ENCODE data around the gene PWWP2B.
A peak's percentile ranks its signal among the peaks of the same experiment; 100 is the strongest.

The PWWP2B gene

DNA sequence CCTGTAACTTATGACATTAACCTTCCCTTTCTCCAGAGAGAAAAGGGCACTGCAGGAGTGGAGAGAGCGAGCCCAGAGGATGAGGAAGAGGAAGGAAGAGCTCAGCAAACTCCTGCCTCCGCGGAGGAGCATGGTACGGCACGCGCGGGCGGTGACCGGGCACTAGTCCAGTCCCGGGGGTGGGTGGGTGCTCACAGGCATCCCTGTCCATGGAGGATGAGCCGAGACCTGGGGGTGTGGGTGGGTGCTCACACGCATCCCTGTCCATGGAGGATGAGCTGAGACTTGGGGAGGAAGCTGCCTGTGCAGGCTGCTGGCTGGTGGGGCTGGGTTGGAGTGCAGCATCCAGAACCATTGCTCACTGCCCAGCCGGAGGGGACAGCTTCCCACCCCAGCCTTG, 41.2 kb upstream of the PWWP2B start:
- DNase-seq (ENCODE audit: low read depth, low spot score) = no peak
- TF ChIP-seq, protein P1, sequence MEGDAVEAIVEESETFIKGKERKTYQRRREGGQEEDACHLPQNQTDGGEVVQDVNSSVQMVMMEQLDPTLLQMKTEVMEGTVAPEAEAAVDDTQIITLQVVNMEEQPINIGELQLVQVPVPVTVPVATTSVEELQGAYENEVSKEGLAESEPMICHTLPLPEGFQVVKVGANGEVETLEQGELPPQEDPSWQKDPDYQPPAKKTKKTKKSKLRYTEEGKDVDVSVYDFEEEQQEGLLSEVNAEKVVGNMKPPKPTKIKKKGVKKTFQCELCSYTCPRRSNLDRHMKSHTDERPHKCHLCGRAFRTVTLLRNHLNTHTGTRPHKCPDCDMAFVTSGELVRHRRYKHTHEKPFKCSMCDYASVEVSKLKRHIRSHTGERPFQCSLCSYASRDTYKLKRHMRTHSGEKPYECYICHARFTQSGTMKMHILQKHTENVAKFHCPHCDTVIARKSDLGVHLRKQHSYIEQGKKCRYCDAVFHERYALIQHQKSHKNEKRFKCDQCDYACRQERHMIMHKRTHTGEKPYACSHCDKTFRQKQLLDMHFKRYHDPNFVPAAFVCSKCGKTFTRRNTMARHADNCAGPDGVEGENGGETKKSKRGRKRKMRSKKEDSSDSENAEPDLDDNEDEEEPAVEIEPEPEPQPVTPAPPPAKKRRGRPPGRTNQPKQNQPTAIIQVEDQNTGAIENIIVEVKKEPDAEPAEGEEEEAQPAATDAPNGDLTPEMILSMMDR (IDR thresholded peaks at IDR 0.05; ENCODE audit: insufficient read depth, low read length, missing control alignments) = no peak
- H3K4me3 ChIP-seq (ENCODE audit: low read depth, low read length) = no peak overlapping the region
- ChIA-PET POLR2A (no interaction called here), CTCF (interaction anchor here (0.6 to 2.6 kb wide), 10 partner anchors 8 to 137 kb away, joined by 3 to 9 read pairs (median 4); no protein-coding TSS in a partner anchor)

DNA sequence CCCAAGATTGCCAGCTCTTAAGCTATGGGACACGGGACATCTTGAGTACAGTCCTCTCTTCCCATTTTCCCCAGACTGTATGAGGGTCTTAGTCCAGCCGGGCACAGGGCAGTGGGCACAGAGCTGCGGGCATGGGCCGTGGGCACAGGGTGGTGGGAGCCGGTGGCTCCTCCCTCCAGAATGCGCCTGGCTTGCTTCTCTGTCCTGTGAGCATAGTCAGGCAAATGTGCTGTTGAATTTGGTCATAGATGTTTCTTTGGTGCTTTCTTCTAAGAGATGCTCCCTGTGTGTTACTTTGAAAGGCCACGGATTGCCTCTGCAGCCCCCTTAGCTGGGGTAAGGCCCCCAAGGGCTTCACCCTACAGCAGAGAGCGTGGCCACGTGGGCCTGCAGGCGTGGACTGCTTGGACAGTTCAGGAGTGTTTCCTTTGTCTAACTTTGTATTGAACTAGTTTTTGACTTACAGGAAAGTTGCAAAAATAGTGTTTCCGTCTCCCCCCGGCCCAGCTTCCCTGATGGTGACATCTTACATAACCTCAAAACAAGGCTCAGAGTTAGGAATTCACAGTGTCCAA, 40.3 kb upstream of the PWWP2B start:
- DNase-seq (ENCODE audit: low read depth, low spot score) = no peak
- TF ChIP-seq, protein P1 (IDR thresholded peaks at IDR 0.05; ENCODE audit: insufficient read depth, low read length, missing control alignments) = no peak
- H3K4me3 ChIP-seq (ENCODE audit: low read depth, low read length) = no peak overlapping the region
- CTCF ChIA-PET = interaction anchor here (0.6 to 2.6 kb wide), 13 partner anchors 8 to 138 kb away, joined by 3 to 9 read pairs (median 4); no protein-coding TSS in a partner anchor
- POLR2A ChIA-PET = no interaction called here

DNA sequence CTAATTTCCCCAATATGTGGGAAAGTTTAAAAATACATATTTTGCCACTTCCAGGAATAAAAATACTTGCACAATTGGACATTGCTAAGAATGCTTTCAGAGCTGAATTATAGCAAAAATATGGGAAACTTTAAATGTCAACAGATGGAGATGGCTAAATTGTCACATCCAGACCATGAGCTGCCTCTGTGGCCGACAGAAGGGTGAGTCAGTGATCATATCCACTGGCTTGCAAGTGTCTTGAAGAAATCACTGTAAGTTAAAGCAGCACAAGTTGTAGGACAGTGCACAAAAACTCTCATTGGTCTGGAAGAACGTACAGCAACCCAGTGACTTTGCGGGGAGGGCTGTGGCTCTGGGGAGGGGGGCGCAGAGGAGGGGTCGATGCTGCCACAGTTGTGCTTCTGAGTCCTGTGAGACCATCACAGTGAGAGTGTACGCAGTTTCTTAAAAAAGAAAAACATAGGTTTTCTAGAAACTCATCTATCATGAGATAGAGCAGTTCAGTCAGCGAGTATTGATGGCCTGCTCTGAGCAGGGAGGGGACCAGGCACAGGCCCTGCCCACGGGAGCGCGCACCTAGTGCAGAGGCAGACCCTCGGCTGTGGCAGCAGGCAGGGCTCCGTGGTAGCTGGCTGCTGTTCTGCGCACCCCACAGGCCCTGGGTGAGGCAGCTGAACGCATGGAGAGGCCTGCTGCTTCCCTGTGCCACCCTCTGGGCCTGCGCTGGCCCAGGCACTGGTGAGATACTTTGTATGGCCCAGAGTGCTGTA, 39.5 kb upstream of the PWWP2B start:
- ChIA-PET CTCF (interaction anchor here (0.7 to 1.8 kb wide), 6 partner anchors 8 to 96 kb away, joined by 3 to 6 read pairs (median 4); no protein-coding TSS in a partner anchor), POLR2A (no interaction called here)
- TF ChIP-seq, protein P1 (IDR thresholded peaks at IDR 0.05; ENCODE audit: insufficient read depth, low read length, missing control alignments) = no peak
- no peak overlapping the region for H3K4me3 ChIP-seq (ENCODE audit: low read depth, low read length)
- no peak for DNase-seq (ENCODE audit: low read depth, low spot score)

DNA sequence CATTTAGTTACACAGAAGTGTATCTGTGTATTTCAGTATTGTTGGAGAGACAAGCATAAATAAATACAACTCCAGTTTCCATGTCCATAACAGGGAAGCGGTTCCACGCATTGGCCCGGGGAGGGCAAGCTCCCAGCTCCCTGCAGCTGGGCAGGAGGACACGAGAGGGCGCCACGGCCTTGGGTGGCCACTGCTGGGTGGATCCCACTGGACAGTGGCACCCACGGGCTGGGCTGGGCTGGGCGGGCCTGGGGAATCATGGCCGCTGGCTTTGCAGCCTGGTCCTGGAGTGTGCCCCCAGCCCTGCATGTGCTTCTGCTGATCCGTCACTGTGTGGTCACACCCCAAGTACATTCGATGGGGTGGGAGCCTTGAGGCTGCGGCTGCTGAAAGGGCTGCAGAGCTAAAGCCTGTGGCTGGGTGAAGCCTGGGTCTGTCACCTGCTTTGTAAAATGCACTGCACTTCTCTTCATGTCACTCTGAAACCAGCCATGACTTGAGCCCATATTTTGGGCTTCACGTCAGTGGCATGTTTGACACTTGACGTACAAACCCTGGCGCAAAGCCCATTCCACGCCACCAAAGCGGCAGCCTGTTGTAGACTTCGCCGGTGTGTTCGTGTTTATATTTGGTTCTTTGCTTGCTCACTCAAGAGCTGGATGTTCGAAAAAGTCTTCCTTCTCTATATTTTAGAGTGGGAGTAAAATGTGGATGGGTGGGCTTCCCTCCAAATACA, 37.5 kb upstream of the PWWP2B start:
- TF ChIP-seq, protein P1 (IDR thresholded peaks at IDR 0.05; ENCODE audit: insufficient read depth, low read length, missing control alignments) = no peak
- no peak overlapping the region for H3K4me3 ChIP-seq (ENCODE audit: low read depth, low read length)
- POLR2A ChIA-PET = no interaction called here
- CTCF ChIA-PET = interaction anchor here (1.0 to 3.7 kb wide), 4 partner anchors 8 to 140 kb away, joined by 4 to 28 read pairs (median 6); no protein-coding TSS in a partner anchor
- no peak for DNase-seq (ENCODE audit: low read depth, low spot score)

DNA sequence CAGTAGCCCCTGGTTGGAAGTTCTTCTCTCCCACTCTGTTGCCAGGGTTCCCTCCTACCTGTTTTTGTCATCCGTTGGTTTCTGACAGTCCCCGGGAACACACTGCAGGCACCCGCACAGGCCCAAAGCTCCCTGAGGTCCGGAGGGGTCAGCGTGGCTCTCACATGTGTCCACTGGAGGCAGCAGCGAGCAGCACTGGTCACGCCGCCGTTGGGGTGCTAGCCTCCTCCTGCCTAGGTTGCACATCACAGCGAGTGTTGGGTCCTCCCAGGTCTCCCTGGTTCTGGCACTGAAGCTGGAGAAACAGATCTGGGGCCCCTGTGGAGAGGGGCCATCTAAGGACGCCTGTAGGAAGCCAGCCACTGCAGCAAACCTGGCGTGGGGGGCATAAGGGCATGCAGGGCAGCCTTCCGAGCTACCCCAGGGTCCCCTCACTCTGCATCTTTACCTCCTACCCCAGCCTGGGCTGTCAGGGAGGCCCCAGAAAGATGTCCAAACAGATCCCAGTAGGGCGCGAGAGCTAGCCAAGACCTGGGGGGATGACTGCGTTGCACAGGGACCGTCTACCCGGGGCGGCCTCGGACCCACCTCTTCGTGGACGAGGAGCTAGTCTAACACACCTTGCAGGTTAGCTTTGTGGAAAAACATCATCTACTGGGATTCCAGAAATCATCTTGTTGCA, 36.1 kb upstream of the PWWP2B start:
- DNase-seq (ENCODE audit: low read depth, low spot score) = no peak
- ChIA-PET POLR2A (no interaction called here), CTCF (interaction anchor here (0.7 to 3.7 kb wide), 10 partner anchors 8 to 141 kb away, joined by 3 to 28 read pairs (median 4); no protein-coding TSS in a partner anchor)
- H3K4me3 ChIP-seq (ENCODE audit: low read depth, low read length) = no peak overlapping the region
- TF ChIP-seq, protein P1 (IDR thresholded peaks at IDR 0.05; ENCODE audit: insufficient read depth, low read length, missing control alignments) = peak; percentile 51

All from AG04449 (cell line).